BLaER1 (cell line): ENCODE measurements around the gene AQP6.

Source experiments
- H3K27ac ChIP-seq: shearing (Covaris generic); formaldehyde crosslinking; 2 replicates; pipeline ENCODE4 v1.8.1; 2022
- H3K27me3 ChIP-seq: shearing (Covaris generic); formaldehyde crosslinking; 2 replicates; pipeline ENCODE4 v1.8.1; 2022
- H3K36me3 ChIP-seq: shearing (Covaris generic); formaldehyde crosslinking; 2 replicates; pipeline ENCODE4 v1.8.1; 2022
- H3K4me1 ChIP-seq: shearing (Covaris generic); formaldehyde crosslinking; 2 replicates; pipeline ENCODE4 v1.8.1; 2022
- H3K4me2 ChIP-seq: shearing (Covaris generic); formaldehyde crosslinking; 2 replicates; pipeline ENCODE4 v1.8.1; 2022
- H3K4me3 ChIP-seq: shearing (Covaris generic); formaldehyde crosslinking; 2 replicates; pipeline ENCODE4 v1.8.1; 2022
- H3K9ac ChIP-seq: shearing (Covaris generic); formaldehyde crosslinking; 2 replicates; pipeline ENCODE4 v1.8.1; 2022
- H3K9me3 ChIP-seq: shearing (Covaris generic); formaldehyde crosslinking; 2 replicates; pipeline ENCODE4 v1.8.1; 2022
- H4K20me1 ChIP-seq: shearing (Covaris generic); formaldehyde crosslinking; 2 replicates; pipeline ENCODE4 v1.8.1; 2022
- Cebpa-rat ChIP-seq: shearing (Covaris generic); IDR thresholded peaks from 2 replicates; pipeline ENCODE4 v1.8.1; 2022

Gene AQP6

DNA sequence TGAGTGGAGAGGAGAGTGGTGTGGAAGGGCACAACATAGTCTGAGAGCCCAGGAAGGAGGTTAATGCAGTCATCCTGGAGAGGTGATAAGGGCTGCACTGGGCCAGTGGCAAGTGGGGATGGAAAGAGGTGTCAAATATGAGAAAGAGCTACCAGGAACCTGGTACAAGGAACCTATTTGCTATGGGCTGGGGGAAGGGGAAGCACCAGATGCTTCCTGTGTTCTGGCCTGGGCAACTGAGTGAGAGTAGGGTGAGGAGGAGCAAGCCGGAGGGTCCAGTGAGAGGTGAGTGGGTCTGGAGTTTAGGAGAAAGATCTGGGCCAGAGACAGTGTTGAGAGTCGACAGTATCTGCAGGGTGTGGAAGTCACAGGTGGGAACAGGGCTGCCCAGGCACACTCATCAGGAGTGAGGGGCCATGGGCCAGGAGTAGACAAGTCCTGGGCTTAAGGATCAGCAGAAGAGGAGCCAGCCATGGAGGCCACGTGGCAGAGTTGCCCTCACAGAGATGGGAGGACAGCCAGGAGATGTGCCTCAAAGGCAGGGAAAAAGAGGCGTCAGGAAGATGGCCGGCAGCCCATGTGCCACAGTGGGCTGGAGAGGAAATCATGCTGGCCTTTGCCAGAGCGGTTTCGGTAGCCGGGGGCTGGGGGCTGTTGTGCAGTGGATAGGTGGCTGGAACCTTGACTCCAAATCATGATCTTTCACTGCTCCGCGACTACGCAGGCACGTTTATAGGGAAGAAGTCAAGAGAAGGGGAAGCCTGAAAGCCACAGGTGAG is 2.9 kb upstream of the AQP6 start:
- H3K4me1 ChIP-seq, result peaks cover 37% of the 10 kb centered on the region
- no peak overlapping the region for H3K9ac ChIP-seq
- peaks cover 37% of the 10 kb centered on the region for H3K27me3 ChIP-seq
- H3K27ac ChIP-seq, result no peak overlapping the region
- peak overlapping the region; percentile 58 for H3K4me2 ChIP-seq
- no peaks in the 10 kb centered on the region for H3K9me3 ChIP-seq
- TF ChIP-seq Cebpa-rat, result no peak
- H3K36me3 ChIP-seq, result no peaks in the 10 kb centered on the region
- H3K4me3 ChIP-seq, result no peak overlapping the region
- H4K20me1 ChIP-seq, result no peaks in the 10 kb centered on the region

- no peak overlapping the region for H3K9ac ChIP-seq
- peaks cover 30% of the 10 kb centered on the region for H3K27me3 ChIP-seq
- no peaks in the 10 kb centered on the region for H3K9me3 ChIP-seq
- H3K27ac ChIP-seq, result no peak overlapping the region
- H3K36me3 ChIP-seq, result no peaks in the 10 kb centered on the region
- H3K4me2 ChIP-seq, result no peak overlapping the region; the same call in 1 of the 2 replicates
- no peaks in the 10 kb centered on the region for H4K20me1 ChIP-seq
- TF ChIP-seq Cebpa-rat, result no peak
- H3K4me3 ChIP-seq, result no peak overlapping the region
- H3K4me1 ChIP-seq, result peaks cover 37% of the 10 kb centered on the region
These were observed 2.1 kb upstream of the AQP6 start for GRCh38 chr12:49970658-49971057.

DNA sequence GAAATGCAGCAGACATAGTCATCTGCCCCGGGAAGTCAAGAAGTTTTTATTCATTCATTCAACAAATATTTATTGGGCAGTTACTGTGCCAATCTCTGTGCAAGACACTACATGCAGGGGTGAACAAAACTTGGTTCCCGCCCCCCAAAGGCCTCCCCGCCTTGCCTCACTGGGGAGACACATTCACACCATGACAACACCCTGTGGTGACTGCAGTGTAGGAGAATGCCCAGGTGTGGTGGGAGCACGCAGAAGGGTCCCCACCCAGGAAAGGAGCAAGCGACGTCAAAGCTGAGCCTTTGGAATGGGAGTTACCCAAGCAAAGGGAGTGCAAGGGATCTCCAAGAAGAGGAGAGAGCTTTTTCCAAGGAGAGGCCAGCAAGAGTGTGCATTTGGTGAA is 1.6 kb upstream of the AQP6 start:
- H4K20me1 ChIP-seq, result no peaks in the 10 kb centered on the region
- no peak overlapping the region for H3K4me2 ChIP-seq
- H3K36me3 ChIP-seq, result no peaks in the 10 kb centered on the region
- TF ChIP-seq Cebpa-rat, result no peak
- no peaks in the 10 kb centered on the region for H3K9me3 ChIP-seq
- H3K27ac ChIP-seq, result no peak overlapping the region
- no peak overlapping the region for H3K4me3 ChIP-seq
- H3K27me3 ChIP-seq, result peaks cover 25% of the 10 kb centered on the region
- peaks cover 37% of the 10 kb centered on the region for H3K4me1 ChIP-seq
- H3K9ac ChIP-seq, result no peak overlapping the region

DNA sequence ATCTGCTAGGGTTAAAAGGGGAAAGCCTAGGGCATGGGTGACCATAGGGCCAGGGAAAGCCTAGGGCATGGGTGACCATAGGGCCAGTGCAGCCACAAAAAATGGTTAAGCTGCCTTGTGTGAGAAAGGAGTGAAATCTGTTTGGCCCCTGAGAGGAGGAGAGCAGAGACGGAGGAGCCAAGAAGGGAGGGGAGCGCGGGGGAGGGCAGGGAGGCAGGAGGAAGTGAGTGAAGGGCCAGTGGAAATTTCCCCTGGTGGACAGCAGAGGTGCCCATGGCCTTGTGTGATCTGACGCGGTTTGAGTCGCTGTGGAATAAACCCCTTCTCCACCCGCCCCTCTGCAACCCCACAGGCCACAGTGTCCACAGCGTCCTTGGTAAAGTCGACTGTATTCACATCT is 618 bp upstream of the AQP6 start:
- Histone ChIP-seq H3K27me3 (peaks cover 19% of the 10 kb centered on the region), H3K9me3 (no peaks in the 10 kb centered on the region), H3K27ac (no peak overlapping the region), H3K9ac (no peak overlapping the region), H4K20me1 (no peaks in the 10 kb centered on the region), H3K36me3 (no peaks in the 10 kb centered on the region), H3K4me3 (no peak overlapping the region), H3K4me1 (peaks cover 36% of the 10 kb centered on the region), H3K4me2 (no peak overlapping the region; the same call in 1 of the 2 replicates)
- no peak for TF ChIP-seq Cebpa-rat

DNA sequence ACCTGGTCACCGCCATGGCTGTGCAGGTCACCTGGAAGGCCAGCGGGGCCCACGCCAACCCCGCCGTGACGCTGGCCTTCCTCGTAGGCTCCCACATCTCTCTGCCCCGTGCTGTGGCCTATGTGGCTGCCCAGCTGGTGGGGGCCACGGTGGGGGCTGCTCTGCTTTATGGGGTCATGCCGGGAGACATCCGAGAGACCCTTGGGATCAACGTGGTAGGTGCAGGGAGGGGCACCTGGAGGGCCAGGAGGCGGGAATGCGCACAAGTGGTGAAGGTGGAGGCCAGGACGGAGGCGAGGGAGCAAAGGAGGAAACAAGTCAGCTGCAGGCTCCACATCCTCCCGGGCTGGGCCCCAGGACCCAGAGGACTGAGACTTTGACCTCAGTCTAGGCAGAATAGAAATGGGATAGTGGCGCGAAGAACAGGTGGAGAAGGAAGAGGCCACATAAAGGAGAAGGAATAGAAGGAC is 649 bp downstream of the AQP6 start:
- Histone ChIP-seq H3K4me2 (no peak overlapping the region), H3K27me3 (peaks cover 10% of the 10 kb centered on the region)

DNA sequence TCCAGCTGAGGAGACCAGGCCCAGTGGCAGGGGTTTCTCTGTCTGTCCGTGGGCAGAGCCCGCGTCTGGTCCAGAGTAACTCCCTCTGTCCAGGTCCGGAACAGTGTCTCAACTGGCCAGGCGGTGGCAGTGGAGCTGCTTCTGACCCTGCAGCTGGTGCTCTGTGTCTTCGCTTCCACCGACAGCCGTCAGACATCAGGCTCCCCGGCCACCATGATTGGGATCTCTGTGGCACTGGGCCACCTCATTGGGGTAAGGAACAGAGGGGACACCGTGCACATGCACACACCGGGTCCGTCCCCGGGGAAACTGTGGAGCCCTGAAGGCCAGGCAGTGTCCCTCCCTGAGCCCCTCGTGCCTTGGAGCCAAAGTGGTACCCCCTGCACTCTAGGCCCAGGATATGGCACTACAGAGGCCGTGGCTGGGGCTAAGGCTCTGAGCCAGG is 1.5 kb downstream of the AQP6 start:
- TF ChIP-seq Cebpa-rat, result no peak
- no peak overlapping the region for H3K27ac ChIP-seq
- H3K36me3 ChIP-seq, result no peaks in the 10 kb centered on the region
- peaks cover 7% of the 10 kb centered on the region; the same call in 1 of the 2 replicates for H3K27me3 ChIP-seq
- H3K4me3 ChIP-seq, result no peak overlapping the region
- H3K9me3 ChIP-seq, result no peaks in the 10 kb centered on the region
- H3K4me1 ChIP-seq, result peaks cover 32% of the 10 kb centered on the region
- no peaks in the 10 kb centered on the region for H4K20me1 ChIP-seq
- H3K9ac ChIP-seq, result no peak overlapping the region
- H3K4me2 ChIP-seq, result no peak overlapping the region

More for the DNA sequence above, 649 bp downstream of the AQP6 start:
- Histone ChIP-seq H3K36me3 (no peaks in the 10 kb centered on the region), H4K20me1 (no peaks in the 10 kb centered on the region), H3K4me1 (peaks cover 31% of the 10 kb centered on the region), H3K9me3 (no peaks in the 10 kb centered on the region), H3K9ac (no peak overlapping the region), H3K27ac (no peak overlapping the region), H3K4me3 (no peak overlapping the region)
- no peak for TF ChIP-seq Cebpa-rat

DNA sequence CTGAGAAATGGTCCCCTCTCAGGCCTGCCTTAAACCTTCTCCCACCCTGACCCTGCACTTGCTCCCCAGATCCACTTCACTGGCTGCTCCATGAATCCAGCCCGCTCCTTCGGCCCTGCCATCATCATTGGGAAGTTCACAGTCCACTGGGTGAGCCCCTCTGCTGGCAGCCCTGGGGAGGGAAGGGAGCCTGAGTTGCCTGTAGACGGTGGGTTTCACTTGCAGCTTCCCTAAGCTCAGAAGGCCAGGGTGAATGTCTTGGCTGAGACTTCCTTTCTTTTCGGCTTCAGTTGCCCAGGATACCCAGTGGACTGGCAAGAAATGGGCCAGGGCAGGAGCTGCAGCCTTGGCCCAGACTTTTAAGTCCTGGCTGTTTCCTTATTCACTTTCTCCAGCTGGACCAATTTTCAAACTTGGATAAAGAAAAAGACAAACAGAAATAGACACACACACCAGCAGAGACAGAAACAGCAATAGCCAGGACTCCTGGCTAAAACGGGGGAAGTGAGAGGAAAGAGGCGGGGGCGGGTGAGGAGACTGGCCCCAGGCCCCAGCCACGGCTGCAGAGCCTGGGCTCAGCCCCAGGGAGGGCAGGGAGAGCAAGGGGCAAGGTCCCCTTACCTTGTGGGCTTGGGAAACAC is 2.0 kb downstream of the AQP6 start:
- Histone ChIP-seq H3K4me2 (no peak overlapping the region), H3K4me1 (peaks cover 26% of the 10 kb centered on the region), H3K27me3 (0 out of 2 replicates have a peak, but pooled peaks cover 5% of the 10 kb centered on the region), H4K20me1 (no peaks in the 10 kb centered on the region), H3K36me3 (no peaks in the 10 kb centered on the region), H3K27ac (0 out of 2 replicates have a peak overlapping the region, but pooled peaks have one; percentile 8), H3K9ac (no peak overlapping the region), H3K9me3 (no peaks in the 10 kb centered on the region), H3K4me3 (no peak overlapping the region)
- no peak for TF ChIP-seq Cebpa-rat

DNA sequence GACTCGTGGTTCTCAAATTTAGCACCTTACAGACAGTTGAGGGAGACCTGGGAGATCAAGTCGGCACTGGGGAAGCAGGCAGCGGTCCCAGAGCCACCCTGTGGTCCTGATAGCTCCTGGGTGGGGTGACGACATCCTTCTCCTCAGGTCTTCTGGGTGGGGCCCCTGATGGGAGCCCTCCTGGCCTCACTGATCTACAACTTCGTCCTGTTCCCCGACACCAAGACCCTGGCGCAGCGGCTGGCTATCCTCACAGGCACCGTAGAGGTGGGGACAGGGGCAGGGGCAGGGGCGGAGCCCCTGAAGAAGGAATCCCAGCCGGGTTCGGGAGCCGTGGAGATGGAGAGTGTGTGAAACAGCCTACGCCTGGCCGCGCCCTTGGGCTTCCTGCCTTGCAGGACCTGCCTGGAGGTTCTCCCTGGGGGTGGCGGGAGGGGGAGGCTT is 2.6 kb downstream of the AQP6 start:
- Histone ChIP-seq H3K9ac (no peak overlapping the region), H3K4me1 (peaks cover 21% of the 10 kb centered on the region), H3K27ac (0 out of 2 replicates have a peak overlapping the region, but pooled peaks have one; percentile 8), H3K4me2 (no peak overlapping the region), H3K9me3 (no peaks in the 10 kb centered on the region), H3K36me3 (no peaks in the 10 kb centered on the region), H3K27me3 (no peaks in the 10 kb centered on the region), H3K4me3 (no peak overlapping the region), H4K20me1 (no peaks in the 10 kb centered on the region)
- no peak for TF ChIP-seq Cebpa-rat

- H3K27ac ChIP-seq, result no peak overlapping the region
- no peaks in the 10 kb centered on the region for H3K36me3 ChIP-seq
- no peak overlapping the region for H3K4me3 ChIP-seq
- H3K4me1 ChIP-seq, result peaks cover 21% of the 10 kb centered on the region
- no peak for TF ChIP-seq Cebpa-rat
- H3K4me2 ChIP-seq, result no peak overlapping the region
- no peaks in the 10 kb centered on the region for H4K20me1 ChIP-seq
- H3K9ac ChIP-seq, result no peak overlapping the region
- no peaks in the 10 kb centered on the region for H3K9me3 ChIP-seq
- H3K27me3 ChIP-seq, result no peaks in the 10 kb centered on the region
These were observed 3.8 kb downstream of the AQP6 start for GRCh38 chr12:49976557-49976956.

- Histone ChIP-seq H3K9ac (no peak overlapping the region), H4K20me1 (no peaks in the 10 kb centered on the region), H3K27ac (no peak overlapping the region), H3K4me1 (peaks cover 19% of the 10 kb centered on the region), H3K36me3 (no peaks in the 10 kb centered on the region), H3K9me3 (no peaks in the 10 kb centered on the region), H3K4me3 (no peak overlapping the region), H3K27me3 (no peaks in the 10 kb centered on the region), H3K4me2 (no peak overlapping the region)
- no peak for TF ChIP-seq Cebpa-rat
These were observed 5.4 kb downstream of the AQP6 start for GRCh38 chr12:49978125-49978524.
